ENCODE measurements around the gene UPK1A. TPM values are rescaled to one million over a fixed set of nuclear protein-coding genes. Genes with fewer than 3 reads are reported as not detected.

The UPK1A gene
- polyA plus RNA-seq, 1 donor from 2014 or later: not detected

DNA sequence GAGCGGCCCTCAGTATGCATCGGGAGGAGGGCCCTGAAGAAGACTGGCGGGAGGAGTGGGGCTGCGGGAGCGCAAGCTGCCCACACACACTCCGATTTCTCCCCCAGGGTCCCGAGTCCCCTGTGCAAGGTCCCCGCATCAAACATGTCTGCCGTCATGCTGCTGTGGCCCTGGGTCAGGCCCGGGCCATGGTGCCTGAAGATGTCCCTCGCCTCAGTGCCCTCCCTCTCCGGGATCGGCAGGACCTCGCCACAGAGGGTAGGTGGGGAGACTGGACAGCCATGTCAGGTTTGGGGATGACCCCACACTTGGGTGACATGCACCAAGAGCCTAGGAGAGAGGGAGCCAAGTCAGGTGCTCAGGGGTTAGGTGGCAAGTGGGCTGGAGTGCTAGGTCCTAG is 56.1 kb downstream of the UPK1A start:
- Histone ChIP-seq H3K27ac (ENCODE audit: low read length) (no peak overlapping the region), H4K20me1 (ENCODE audit: insufficient read depth) (no peaks in the 10 kb centered on the region), H3K9ac (ENCODE audit: low read length) (no peak overlapping the region), H3K79me2 (replicated peaks; ENCODE audit: insufficient read depth, low read length) (peaks cover 22% of the 10 kb centered on the region), H3K4me3 (ENCODE audit: low read length) (no peak overlapping the region), H3K9me3 (ENCODE audit: low read length) (no peaks in the 10 kb centered on the region), H3K4me2 (ENCODE audit: low read length) (no peak overlapping the region), H3F3A (ENCODE audit: insufficient read depth, low read length, poor library complexity, severe bottlenecking) (no peaks in the 10 kb centered on the region), H2AFZ (ENCODE audit: low read depth, low read length) (no peak overlapping the region), H3K36me3 (ENCODE audit: insufficient read depth, low read length) (no peaks in the 10 kb centered on the region), H3K27me3 (ENCODE audit: insufficient read depth, low read depth, low read length) (no peaks in the 10 kb centered on the region), H3K9me2 (ENCODE audit: insufficient read depth, low read length) (no peaks in the 10 kb centered on the region)
- TF ChIP-seq, protein P1, sequence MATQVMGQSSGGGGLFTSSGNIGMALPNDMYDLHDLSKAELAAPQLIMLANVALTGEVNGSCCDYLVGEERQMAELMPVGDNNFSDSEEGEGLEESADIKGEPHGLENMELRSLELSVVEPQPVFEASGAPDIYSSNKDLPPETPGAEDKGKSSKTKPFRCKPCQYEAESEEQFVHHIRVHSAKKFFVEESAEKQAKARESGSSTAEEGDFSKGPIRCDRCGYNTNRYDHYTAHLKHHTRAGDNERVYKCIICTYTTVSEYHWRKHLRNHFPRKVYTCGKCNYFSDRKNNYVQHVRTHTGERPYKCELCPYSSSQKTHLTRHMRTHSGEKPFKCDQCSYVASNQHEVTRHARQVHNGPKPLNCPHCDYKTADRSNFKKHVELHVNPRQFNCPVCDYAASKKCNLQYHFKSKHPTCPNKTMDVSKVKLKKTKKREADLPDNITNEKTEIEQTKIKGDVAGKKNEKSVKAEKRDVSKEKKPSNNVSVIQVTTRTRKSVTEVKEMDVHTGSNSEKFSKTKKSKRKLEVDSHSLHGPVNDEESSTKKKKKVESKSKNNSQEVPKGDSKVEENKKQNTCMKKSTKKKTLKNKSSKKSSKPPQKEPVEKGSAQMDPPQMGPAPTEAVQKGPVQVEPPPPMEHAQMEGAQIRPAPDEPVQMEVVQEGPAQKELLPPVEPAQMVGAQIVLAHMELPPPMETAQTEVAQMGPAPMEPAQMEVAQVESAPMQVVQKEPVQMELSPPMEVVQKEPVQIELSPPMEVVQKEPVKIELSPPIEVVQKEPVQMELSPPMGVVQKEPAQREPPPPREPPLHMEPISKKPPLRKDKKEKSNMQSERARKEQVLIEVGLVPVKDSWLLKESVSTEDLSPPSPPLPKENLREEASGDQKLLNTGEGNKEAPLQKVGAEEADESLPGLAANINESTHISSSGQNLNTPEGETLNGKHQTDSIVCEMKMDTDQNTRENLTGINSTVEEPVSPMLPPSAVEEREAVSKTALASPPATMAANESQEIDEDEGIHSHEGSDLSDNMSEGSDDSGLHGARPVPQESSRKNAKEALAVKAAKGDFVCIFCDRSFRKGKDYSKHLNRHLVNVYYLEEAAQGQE (IDR thresholded peaks at IDR 0.05; ENCODE audit: borderline replicate concordance): no peak
- no peak for TF ChIP-seq MXI1 (conservative IDR thresholded peaks at IDR 0.05; ENCODE audit: poor library complexity, severe bottlenecking)
- no peak for TF ChIP-seq SMC3 (conservative IDR thresholded peaks at IDR 0.05; ENCODE audit: poor library complexity)
- TF ChIP-seq TAF1 (IDR thresholded peaks at IDR 0.05; ENCODE audit: low read depth): no peak
- TF ChIP-seq POLR2AphosphoS5 (IDR thresholded peaks at IDR 0.05): no peak

DNA sequence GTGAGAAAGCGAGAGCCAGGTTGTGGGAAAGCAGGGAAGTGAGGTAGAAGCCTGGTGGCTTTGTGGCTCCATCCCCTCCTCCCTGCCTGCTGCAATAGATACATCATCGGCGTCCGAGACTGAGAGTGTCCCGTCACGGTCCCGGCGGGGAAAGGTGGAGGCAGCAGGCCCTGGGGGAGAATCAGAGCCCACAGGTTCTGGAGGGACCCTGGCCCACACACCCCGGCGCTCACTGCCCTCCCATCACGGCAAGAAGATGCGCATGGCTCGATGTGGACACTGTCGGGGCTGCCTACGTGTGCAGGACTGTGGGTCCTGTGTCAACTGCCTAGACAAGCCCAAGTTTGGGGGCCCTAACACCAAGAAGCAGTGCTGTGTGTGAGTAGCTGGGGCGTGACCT is 56.6 kb downstream of the UPK1A start:
- Histone ChIP-seq H3K27ac (ENCODE audit: low read length) (no peak overlapping the region), H3K27me3 (ENCODE audit: insufficient read depth, low read depth, low read length) (no peaks in the 10 kb centered on the region), H3K4me3 (ENCODE audit: low read length) (no peak overlapping the region), H3K4me2 (ENCODE audit: low read length) (no peak overlapping the region), H3K9ac (ENCODE audit: low read length) (no peak overlapping the region), H4K20me1 (ENCODE audit: insufficient read depth) (no peaks in the 10 kb centered on the region), H3F3A (ENCODE audit: insufficient read depth, low read length, poor library complexity, severe bottlenecking) (no peaks in the 10 kb centered on the region), H3K9me2 (ENCODE audit: insufficient read depth, low read length) (no peaks in the 10 kb centered on the region), H3K79me2 (replicated peaks; ENCODE audit: insufficient read depth, low read length) (peaks cover 22% of the 10 kb centered on the region), H2AFZ (ENCODE audit: low read depth, low read length) (no peak overlapping the region), H3K9me3 (ENCODE audit: low read length) (no peaks in the 10 kb centered on the region), H3K36me3 (ENCODE audit: insufficient read depth, low read length) (no peaks in the 10 kb centered on the region)
- TF ChIP-seq SMC3 (conservative IDR thresholded peaks at IDR 0.05; ENCODE audit: poor library complexity) (no peak), MXI1 (conservative IDR thresholded peaks at IDR 0.05; ENCODE audit: poor library complexity, severe bottlenecking) (no peak), RAD21 (conservative IDR thresholded peaks at IDR 0.05) (no peak), TAF1 (IDR thresholded peaks at IDR 0.05; ENCODE audit: low read depth) (no peak), EZH2 (IDR thresholded peaks at IDR 0.05; ENCODE audit: borderline replicate concordance, insufficient read depth, low read length, poor library complexity, severe bottlenecking) (no peak)
- TF ChIP-seq, protein P2, sequence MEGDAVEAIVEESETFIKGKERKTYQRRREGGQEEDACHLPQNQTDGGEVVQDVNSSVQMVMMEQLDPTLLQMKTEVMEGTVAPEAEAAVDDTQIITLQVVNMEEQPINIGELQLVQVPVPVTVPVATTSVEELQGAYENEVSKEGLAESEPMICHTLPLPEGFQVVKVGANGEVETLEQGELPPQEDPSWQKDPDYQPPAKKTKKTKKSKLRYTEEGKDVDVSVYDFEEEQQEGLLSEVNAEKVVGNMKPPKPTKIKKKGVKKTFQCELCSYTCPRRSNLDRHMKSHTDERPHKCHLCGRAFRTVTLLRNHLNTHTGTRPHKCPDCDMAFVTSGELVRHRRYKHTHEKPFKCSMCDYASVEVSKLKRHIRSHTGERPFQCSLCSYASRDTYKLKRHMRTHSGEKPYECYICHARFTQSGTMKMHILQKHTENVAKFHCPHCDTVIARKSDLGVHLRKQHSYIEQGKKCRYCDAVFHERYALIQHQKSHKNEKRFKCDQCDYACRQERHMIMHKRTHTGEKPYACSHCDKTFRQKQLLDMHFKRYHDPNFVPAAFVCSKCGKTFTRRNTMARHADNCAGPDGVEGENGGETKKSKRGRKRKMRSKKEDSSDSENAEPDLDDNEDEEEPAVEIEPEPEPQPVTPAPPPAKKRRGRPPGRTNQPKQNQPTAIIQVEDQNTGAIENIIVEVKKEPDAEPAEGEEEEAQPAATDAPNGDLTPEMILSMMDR (IDR thresholded peaks at IDR 0.05; ENCODE audit: poor library complexity, severe bottlenecking): no peak

DNA sequence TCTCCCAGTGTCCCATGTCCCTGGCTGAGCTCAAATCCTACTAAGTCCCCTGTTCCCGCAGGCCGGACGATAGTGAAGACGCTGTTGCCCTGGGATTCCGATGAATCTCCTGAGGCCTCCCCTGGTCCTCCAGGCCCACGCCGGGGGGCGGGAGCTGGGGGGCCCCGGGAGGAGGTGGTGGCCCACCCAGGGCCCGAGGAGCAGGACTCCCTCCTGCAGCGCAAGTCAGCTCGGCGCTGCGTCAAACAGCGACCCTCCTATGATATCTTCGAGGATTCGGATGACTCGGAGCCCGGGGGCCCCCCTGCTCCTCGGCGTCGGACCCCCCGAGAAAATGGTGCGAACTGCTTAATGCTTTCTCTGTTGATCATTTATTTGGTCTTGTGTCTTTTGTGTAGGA is 57.4 kb downstream of the UPK1A start:
- Histone ChIP-seq H3K9me2 (ENCODE audit: insufficient read depth, low read length) (no peaks in the 10 kb centered on the region), H3K4me2 (ENCODE audit: low read length) (no peak overlapping the region), H4K20me1 (ENCODE audit: insufficient read depth) (no peaks in the 10 kb centered on the region), H3K27me3 (ENCODE audit: insufficient read depth, low read depth, low read length) (no peaks in the 10 kb centered on the region), H3K27ac (ENCODE audit: low read length) (no peak overlapping the region), H2AFZ (ENCODE audit: low read depth, low read length) (no peak overlapping the region), H3K4me3 (ENCODE audit: low read length) (no peak overlapping the region), H3K79me2 (replicated peaks; ENCODE audit: insufficient read depth, low read length) (peaks cover 16% of the 10 kb centered on the region), H3K9me3 (ENCODE audit: low read length) (no peaks in the 10 kb centered on the region), H3K9ac (ENCODE audit: low read length) (no peak overlapping the region), H3F3A (ENCODE audit: insufficient read depth, low read length, poor library complexity, severe bottlenecking) (no peaks in the 10 kb centered on the region), H3K36me3 (ENCODE audit: insufficient read depth, low read length) (no peaks in the 10 kb centered on the region)
- TF ChIP-seq EZH2 (IDR thresholded peaks at IDR 0.05; ENCODE audit: borderline replicate concordance, insufficient read depth, low read length, poor library complexity, severe bottlenecking) (no peak), EP300 (conservative IDR thresholded peaks at IDR 0.05; ENCODE audit: poor library complexity, severe bottlenecking) (no peak), TAF1 (IDR thresholded peaks at IDR 0.05; ENCODE audit: low read depth) (no peak), POLR2AphosphoS5 (IDR thresholded peaks at IDR 0.05) (no peak), RAD21 (conservative IDR thresholded peaks at IDR 0.05) (no peak), SMC3 (conservative IDR thresholded peaks at IDR 0.05; ENCODE audit: poor library complexity) (no peak), MXI1 (conservative IDR thresholded peaks at IDR 0.05; ENCODE audit: poor library complexity, severe bottlenecking) (no peak)
- TF ChIP-seq, protein P1 (IDR thresholded peaks at IDR 0.05; ENCODE audit: borderline replicate concordance): no peak
- TF ChIP-seq, protein P2 (IDR thresholded peaks at IDR 0.05; ENCODE audit: poor library complexity, severe bottlenecking): no peak

Measured in neural cell (in vitro differentiated cells).